ENCODE results near the gene FRMD4A.

The FRMD4A gene

GRCh38 chr10:13801156-13801906, 529.4 kb downstream of the FRMD4A start:
- H3K27ac ChIP-seq = no peak overlapping the region

GRCh38 chr10:13797164-13797563, 533.6 kb downstream of the FRMD4A start:
- no peak overlapping the region for H3K27ac ChIP-seq
- TF ChIP-seq ZFX (IDR thresholded peaks at IDR 0.05; ENCODE audit: borderline replicate concordance) = no peak
- peak; percentile 9; the same call in 1 of the 2 replicates for TF ChIP-seq CTCF (IDR thresholded peaks at IDR 0.05)

More at GRCh38 chr10:13801156-13801906, 529.4 kb downstream of the FRMD4A start:
- TF ChIP-seq CTCF (IDR thresholded peaks at IDR 0.05) = no peak
- no peak for TF ChIP-seq ZFX (IDR thresholded peaks at IDR 0.05; ENCODE audit: borderline replicate concordance)

- no peak overlapping the region for H3K27ac ChIP-seq
Measured at GRCh38 chr10:13795653-13796555, 534.8 kb downstream of the FRMD4A start.

GRCh38 chr10:13794992-13795612, 535.6 kb downstream of the FRMD4A start:
- TF ChIP-seq ZFX (IDR thresholded peaks at IDR 0.05; ENCODE audit: borderline replicate concordance) (no peak), CTCF (IDR thresholded peaks at IDR 0.05) (no peak)
- no peak overlapping the region for H3K27ac ChIP-seq

More at GRCh38 chr10:13795653-13796555, 534.8 kb downstream of the FRMD4A start:
- TF ChIP-seq ZFX (IDR thresholded peaks at IDR 0.05; ENCODE audit: borderline replicate concordance) (no peak), CTCF (IDR thresholded peaks at IDR 0.05) (no peak)

- TF ChIP-seq ZFX (IDR thresholded peaks at IDR 0.05; ENCODE audit: borderline replicate concordance) (no peak), CTCF (IDR thresholded peaks at IDR 0.05) (no peak)
- H3K27ac ChIP-seq = no peak overlapping the region
Measured at GRCh38 chr10:13792006-13792405, 538.7 kb downstream of the FRMD4A start.

GRCh38 chr10:13791483-13791882, 539.2 kb downstream of the FRMD4A start:
- H3K27ac ChIP-seq = no peak overlapping the region
- TF ChIP-seq ZFX (IDR thresholded peaks at IDR 0.05; ENCODE audit: borderline replicate concordance) (no peak), CTCF (IDR thresholded peaks at IDR 0.05) (no peak)
